D721Med (cell line): ENCODE measurements around the gene FAM168A.
A peak's percentile ranks its signal among the peaks of the same experiment; 100 is the strongest.

ENCODE experiments used
- DNase-seq: peaks from one replicate; pipeline ENCODE4 v3.0.0; 2011; ENCODE audit warnings: low spot score; ENCODE audit not compliant: insufficient read length
- FAIRE-seq: peaks from 2 replicates; lab custom pipeline; 2011; peaks lifted over from hg19 to GRCh38; lab: Jason Lieb, UNC
- CTCF ChIP-seq: IDR thresholded peaks from 2 replicates; pipeline ENCODE4 v1.5.1; 2012; ENCODE audit warnings: mild to moderate bottlenecking, control low read depth; ENCODE audit not compliant: insufficient read depth; ENCODE audit errors: missing control alignments

The FAM168A gene

GRCh38 chr11:73559743-73560142 lies 38.2 kb downstream of the FAM168A start:
- DNase-seq, result no peak
- TF ChIP-seq CTCF, result no peak
- no peak for FAIRE-seq

DNA sequence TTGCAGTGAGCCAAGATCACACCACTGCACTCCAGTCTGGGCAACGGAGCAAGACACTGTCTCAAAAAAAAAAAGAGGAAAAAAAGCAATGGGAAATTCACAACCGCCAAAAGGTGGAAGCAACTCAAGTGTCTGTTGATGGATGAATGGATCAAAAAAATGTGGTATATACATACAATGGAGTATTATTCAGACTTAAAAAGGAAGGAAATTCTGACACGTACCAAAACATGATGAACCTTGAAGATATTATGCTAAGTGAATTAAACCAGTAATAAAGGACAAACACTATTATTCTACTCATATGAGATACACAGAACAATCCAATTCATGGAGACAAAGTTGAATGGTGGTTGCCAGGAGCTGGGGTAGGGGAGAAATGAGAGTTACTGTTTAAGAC lies 40.9 kb downstream of the FAM168A start:
- TF ChIP-seq CTCF, result no peak
- FAIRE-seq (no peak), DNase-seq (no peak)

- FAIRE-seq, result no peak
- DNase-seq, result no peak
- no peak for TF ChIP-seq CTCF
These were observed 42.3 kb downstream of the FAM168A start for GRCh38 chr11:73555615-73556014.

- TF ChIP-seq CTCF, result no peak
- DNase-seq, result no peak
- FAIRE-seq, result no peak
These were observed 43.1 kb downstream of the FAM168A start for GRCh38 chr11:73554671-73555320.

DNA sequence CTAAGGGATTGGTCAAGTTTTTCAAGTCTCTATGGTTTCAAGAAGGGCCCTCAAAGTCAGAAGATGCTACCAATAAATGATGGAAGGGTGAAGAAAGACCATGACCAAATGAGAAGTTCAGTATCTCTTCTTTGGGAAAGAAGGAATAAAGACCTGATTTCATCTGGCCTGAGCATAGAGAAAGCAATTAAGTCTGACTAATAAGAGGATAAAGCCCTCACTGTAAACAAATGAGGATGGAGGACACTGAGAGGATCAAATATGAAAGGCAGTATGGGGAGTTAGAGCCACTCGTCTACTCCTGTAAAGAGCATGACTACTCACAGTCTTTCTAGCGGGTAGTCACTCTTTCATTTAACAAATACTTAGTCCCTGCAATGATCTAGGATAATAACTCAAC lies 44.6 kb downstream of the FAM168A start:
- DNase-seq (peak; percentile 41), FAIRE-seq (peak; percentile 90)
- no peak for TF ChIP-seq CTCF

DNA sequence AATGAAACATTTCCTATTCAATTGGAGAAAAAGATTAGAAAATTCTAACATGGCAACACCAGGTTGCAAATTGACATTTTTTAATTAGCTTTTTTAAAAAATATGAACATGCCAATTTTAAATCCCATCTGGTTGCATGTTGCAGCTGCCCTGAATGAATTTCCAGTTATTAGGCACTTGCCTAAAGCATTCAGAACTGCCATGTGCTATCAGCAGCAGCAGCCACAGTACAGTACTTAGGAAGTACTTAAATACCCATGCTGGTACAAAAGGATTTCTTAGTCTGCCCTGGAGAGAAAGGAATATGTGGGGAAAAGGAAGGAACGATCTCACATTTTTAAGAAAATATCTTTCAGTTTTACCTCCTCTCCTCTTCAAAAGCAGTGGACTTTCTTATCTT lies 46.2 kb downstream of the FAM168A start:
- no peak for TF ChIP-seq CTCF
- FAIRE-seq, result no peak
- DNase-seq, result no peak

- FAIRE-seq, result no peak
- DNase-seq, result no peak
- no peak for TF ChIP-seq CTCF
These were observed 48.5 kb downstream of the FAM168A start for GRCh38 chr11:73549376-73549775.
